HUES64 (cell line): ENCODE results near the gene MRLN.

ENCODE experiments used
- H3K27ac ChIP-seq: 2 replicates; pipeline ENCODE4 v1.7.0; 2013; ENCODE audit warnings: low read depth, low read length, inconsistent platforms
- H3K27me3 ChIP-seq: 2 replicates; pipeline ENCODE4 v1.6.1; 2013; ENCODE audit warnings: mild to moderate bottlenecking, low read length; ENCODE audit not compliant: insufficient read depth
- H3K36me3 ChIP-seq: 2 replicates; pipeline ENCODE4 v1.6.1; 2013; ENCODE audit warnings: mild to moderate bottlenecking, low read length; ENCODE audit not compliant: insufficient read depth
- H3K4me1 ChIP-seq: 2 replicates; pipeline ENCODE4 v1.6.1; 2013; ENCODE audit warnings: mild to moderate bottlenecking, low read length, moderate library complexity; ENCODE audit not compliant: insufficient read depth
- H3K4me3 ChIP-seq: 2 replicates; pipeline ENCODE4 v1.5.1; 2013; ENCODE audit warnings: mild to moderate bottlenecking, low read length, moderate library complexity
- H3K9ac ChIP-seq: 2 replicates; pipeline ENCODE4 v1.6.1; 2013; ENCODE audit warnings: mild to moderate bottlenecking, low read depth, low read length
- H3K9me3 ChIP-seq: 2 replicates; pipeline ENCODE4 v1.6.1; 2013; ENCODE audit warnings: low read depth, low read length; ENCODE audit not compliant: insufficient read depth
- WGBS: fragments of 150-250, 120-280 bp; methylation state at CpG from one replicate; pipeline ENCODE4 v1.1.7; 2013; ENCODE audit warnings: missing lambda C conversion rate; 5-methylcytosine and 5-hydroxymethylcytosine counted together

The MRLN gene

DNA sequence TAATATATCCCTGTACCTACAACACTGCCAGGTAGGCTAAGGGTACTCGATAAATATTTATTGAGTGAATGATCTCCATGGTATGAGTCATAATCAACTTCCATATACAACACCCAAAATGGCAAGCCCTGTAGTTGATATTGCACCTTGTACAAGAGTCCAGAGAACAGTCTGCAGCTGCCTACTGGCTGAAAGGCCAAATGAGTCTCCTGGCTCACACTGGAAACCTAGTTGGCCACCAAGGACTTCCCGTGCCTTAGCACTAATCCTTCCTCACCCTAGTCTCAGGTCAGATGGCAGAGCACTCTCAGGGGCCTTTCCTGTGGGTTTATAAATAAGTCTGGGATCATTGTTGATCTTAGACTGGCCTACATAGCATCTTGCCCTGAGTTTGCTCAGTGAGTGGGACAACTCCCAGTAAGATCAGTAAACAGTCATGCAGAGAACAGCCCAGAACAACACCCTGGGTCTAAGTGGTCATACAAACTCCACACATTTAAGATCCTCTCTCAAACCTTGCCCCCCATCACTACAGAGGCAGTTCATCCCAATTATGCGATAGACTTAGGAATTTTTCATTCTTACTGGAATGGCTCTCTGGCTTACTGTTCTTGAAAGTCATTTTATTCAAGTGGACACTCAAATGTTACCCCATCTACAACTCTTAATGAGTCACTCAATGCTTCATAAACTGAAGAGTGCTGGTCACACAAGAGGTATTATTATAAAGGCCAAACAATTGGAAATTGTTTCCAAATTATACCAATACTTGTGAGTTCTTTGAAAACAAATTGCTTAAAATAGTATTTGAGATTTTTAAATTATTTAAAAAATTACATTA is 28.9 kb downstream of the MRLN start:
- 94% methylated on average over 2 of the region's 3 CpGs for WGBS
- H3K4me1 ChIP-seq: no peaks in the 10 kb centered on the region

GRCh38 chr10:59720377-59720776 is 32.9 kb downstream of the MRLN start:
- H3K4me3 ChIP-seq: no peak overlapping the region
- H3K27me3 ChIP-seq: no peaks in the 10 kb centered on the region
- H3K36me3 ChIP-seq: no peaks in the 10 kb centered on the region
- H3K9me3 ChIP-seq: peaks cover 8% of the 10 kb centered on the region; the same call in 1 of the 2 replicates
- no peak overlapping the region for H3K27ac ChIP-seq
- no peak overlapping the region for H3K9ac ChIP-seq
- H3K4me1 ChIP-seq: no peaks in the 10 kb centered on the region

More for the DNA sequence above, 28.9 kb downstream of the MRLN start:
- no peaks in the 10 kb centered on the region for H3K27me3 ChIP-seq
- no peak overlapping the region for H3K9ac ChIP-seq
- H3K36me3 ChIP-seq: no peaks in the 10 kb centered on the region
- H3K4me3 ChIP-seq: no peak overlapping the region
- peaks cover 8% of the 10 kb centered on the region; the same call in 1 of the 2 replicates for H3K9me3 ChIP-seq
- no peak overlapping the region for H3K27ac ChIP-seq

- Histone ChIP-seq H3K4me3 (no peak overlapping the region), H3K27me3 (no peaks in the 10 kb centered on the region), H3K4me1 (no peaks in the 10 kb centered on the region), H3K9ac (no peak overlapping the region), H3K9me3 (peaks cover 8% of the 10 kb centered on the region; the same call in 1 of the 2 replicates), H3K36me3 (no peaks in the 10 kb centered on the region), H3K27ac (no peak overlapping the region)
- WGBS: 79% methylated on average over 2 of the region's 2 CpGs
Measured at GRCh38 chr10:59719374-59719773, 33.9 kb downstream of the MRLN start.

DNA sequence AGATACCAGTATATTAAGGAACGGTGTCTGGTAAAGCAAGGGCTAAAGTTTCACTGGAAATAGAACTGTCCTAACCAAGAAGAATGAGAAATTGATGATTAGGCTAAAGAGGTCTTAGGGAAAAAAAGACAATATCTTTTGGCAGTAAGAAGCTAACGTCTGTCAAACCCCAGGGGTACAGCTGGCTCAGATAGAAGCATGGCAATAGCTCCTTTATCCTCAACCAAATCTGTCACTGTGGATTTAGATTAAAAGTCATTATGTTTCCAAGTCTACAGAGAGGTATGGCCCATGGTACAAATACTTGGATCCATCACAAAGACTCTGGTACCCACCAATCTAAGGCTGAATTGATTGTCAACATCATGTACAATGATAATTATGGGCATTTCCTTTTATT is 35.0 kb downstream of the MRLN start:
- H3K36me3 ChIP-seq: no peaks in the 10 kb centered on the region
- H3K4me3 ChIP-seq: no peak overlapping the region
- H3K27ac ChIP-seq: no peak overlapping the region
- no peaks in the 10 kb centered on the region for H3K27me3 ChIP-seq
- no peak overlapping the region for H3K9ac ChIP-seq
- WGBS: 98% methylated on average over 2 of the region's 2 CpGs
- no peaks in the 10 kb centered on the region for H3K4me1 ChIP-seq
- peaks cover 8% of the 10 kb centered on the region; the same call in 1 of the 2 replicates for H3K9me3 ChIP-seq

- Histone ChIP-seq H3K27me3 (peaks cover 29% of the 10 kb centered on the region), H3K9ac (no peak overlapping the region), H3K9me3 (no peaks in the 10 kb centered on the region), H3K36me3 (no peaks in the 10 kb centered on the region), H3K27ac (no peak overlapping the region), H3K4me1 (peaks cover 19% of the 10 kb centered on the region), H3K4me3 (no peak overlapping the region)
- WGBS: 96% methylated on average over 7 of the region's 7 CpGs
Measured at GRCh38 chr10:59713196-59713821, 39.9 kb downstream of the MRLN start.

DNA sequence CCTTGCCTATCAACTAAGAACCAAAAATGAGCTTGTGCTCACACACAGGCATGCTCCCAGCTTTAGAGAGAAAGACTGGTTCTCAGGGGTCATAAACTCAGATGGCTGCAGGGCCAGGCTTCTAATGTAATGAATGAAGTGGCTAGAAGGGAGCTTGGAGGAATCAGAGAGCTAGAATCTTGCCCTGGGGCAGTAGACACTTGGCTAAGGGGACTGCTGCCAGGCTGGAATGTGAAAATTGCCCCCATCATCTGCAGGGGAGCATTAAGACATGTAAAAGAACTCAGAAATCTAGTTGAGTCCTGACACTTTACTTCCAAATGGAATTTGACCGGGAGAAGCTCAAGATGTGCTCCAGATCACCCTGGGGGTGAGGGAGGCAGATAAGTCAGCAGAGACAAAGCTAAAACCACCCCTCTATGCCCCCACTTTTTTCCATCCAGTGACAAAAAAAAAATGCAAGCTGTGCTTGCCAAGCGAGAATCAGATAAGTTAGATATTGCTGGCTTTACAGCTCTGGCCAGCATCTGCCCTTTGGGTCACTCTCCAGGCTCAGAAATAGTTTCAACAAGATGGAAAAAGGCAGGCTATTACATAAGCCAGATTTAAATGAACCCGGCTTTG is 41.3 kb downstream of the MRLN start:
- Histone ChIP-seq H3K27me3 (peaks cover 38% of the 10 kb centered on the region), H3K4me3 (no peak overlapping the region), H3K9me3 (no peaks in the 10 kb centered on the region), H3K27ac (no peak overlapping the region), H3K4me1 (peaks cover 25% of the 10 kb centered on the region), H3K36me3 (no peaks in the 10 kb centered on the region), H3K9ac (no peak overlapping the region)
- 78% methylated on average over 3 of the region's 3 CpGs for WGBS

DNA sequence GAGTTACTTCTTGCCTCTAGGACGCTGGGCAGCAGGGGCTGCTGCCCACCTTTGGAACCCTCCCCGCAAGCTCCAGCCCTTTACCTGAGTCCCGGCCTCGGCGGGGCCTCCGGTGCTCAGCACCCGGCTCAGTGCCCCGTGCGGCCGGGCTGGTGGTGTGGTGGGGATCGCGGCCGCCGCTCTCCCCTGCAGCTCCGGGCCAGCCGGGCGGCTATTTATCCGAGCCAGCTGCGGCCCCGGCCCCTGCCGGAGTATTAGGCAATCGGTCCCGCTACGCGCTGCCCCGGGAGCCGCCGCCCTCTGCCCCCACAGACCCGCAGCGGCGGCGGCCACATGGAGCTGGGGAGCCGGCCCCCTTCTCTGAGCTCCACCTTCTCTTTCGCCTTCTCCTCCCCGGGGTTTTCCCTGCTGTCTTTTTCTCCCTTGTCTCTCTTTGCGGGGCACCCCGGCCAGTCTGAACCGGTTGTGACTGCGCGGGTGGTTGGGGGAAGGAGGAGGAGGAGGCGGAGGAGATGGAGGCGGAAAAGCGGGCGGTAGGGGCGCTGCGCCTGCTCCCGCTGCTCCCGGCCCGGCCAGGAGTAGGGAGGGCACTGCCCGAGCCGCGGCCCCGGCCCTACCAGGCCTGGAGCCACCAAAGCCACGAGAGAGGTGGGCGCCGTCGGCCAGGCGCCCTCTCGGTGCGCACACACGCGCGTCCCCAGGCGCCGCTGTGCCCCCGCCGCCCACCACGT is 43.7 kb downstream of the MRLN start, which contains the start of gene SLC16A9:
SLC16A9 (minus strand) TSS at position 456 of the 731 bp plus-strand sequence. CDS start 25,559 bp downstream, outside the sequence.
- H3K27me3 ChIP-seq: peaks cover 38% of the 10 kb centered on the region
- H3K9me3 ChIP-seq: no peaks in the 10 kb centered on the region
- H3K9ac ChIP-seq: peak within 1 kb of the TSS; percentile 93
- whole genome bisulfite sequencing: under 1% methylated on average over 67 of the region's 68 CpGs
- peaks cover 32% of the 10 kb centered on the region for H3K4me1 ChIP-seq
- peak within 1 kb of the TSS; percentile 71; the same call in 1 of the 2 replicates for H3K27ac ChIP-seq
- H3K36me3 ChIP-seq: no peaks in the 10 kb centered on the region
- peak within 1 kb of the TSS; percentile 81 for H3K4me3 ChIP-seq

DNA sequence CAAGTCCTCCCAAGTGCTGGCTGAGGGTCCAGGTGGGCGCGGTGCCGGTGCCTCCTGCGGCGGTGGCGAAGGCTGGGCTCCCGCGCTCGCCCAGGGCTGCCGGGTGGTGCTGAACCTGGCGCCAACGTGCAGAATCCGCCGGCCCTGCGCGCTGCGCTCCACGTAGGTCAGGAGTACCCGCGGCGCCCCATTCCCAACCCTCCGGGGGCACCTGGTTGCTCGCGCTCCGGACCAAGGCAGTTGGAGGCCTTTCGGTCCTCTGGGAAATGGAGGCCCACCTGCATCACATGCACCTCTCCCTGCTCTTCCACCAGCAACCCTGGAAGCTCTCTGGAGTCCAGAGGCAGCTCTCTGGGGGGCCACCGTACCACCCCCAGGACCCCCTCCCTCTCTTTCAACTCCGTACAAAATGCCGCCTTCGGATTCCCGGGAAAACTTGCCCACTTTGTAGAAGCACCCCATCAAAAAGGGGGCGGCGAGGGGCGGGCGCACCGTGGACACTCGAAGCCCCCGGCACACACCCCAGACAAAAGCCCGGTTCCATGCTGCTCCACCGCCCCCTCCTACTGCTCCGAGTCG is 44.4 kb downstream of the MRLN start:
- peaks cover 32% of the 10 kb centered on the region for H3K4me1 ChIP-seq
- no peaks in the 10 kb centered on the region for H3K9me3 ChIP-seq
- H3K4me3 ChIP-seq: peak overlapping the region; percentile 81
- H3K9ac ChIP-seq: peak overlapping the region; percentile 93
- H3K27ac ChIP-seq: peak overlapping the region; percentile 71; the same call in 1 of the 2 replicates
- H3K27me3 ChIP-seq: peaks cover 38% of the 10 kb centered on the region
- no peaks in the 10 kb centered on the region for H3K36me3 ChIP-seq
- under 1% methylated on average over 42 of the region's 42 CpGs for WGBS

DNA sequence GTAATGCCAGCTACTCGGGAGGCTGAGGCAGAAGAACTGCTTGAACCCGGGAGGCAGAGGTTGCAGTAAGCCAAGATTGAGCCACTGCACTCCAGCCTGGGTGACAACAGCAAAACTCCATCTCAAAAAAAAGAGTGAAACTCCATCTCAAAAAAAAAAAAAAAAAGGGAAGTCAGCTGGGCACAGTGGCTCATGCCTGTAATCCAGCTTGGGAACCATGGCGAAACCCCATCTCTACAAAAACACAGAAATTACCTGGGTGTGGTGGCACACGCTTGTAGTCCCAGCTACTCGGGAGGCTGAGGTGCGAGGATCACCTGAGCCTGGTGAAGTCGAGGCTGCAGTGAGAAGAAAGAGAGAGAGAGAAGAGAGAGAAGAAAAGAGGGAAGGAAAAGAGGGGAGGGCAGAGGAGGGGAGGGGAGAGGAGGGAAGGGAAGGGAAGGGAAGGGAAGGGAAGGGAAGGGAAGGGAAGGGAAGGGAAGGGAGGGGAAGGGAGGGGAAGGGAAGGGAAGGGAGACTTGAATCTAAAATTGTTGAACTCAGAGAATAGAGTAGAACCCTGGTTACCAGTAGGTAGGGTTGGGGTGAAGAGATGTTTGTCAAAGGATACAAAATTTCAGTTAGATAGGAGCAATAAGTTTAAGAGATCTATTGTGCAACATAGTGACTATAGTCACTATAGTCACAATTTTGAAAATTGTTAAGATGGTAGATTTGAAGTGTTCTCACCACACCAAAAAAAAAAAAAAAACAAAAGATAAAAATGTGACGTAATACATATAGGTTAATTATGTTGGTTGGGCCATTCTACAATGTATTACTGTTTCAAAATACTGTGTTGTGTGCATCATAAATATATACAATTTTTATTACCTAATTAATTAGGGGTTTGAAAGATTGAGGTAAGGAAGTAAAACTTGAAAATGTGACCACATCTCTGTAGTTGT is 46.1 kb downstream of the MRLN start:
- Histone ChIP-seq H3K9ac (no peak overlapping the region), H3K27ac (no peak overlapping the region), H3K4me1 (peaks cover 27% of the 10 kb centered on the region), H3K9me3 (no peaks in the 10 kb centered on the region), H3K36me3 (no peaks in the 10 kb centered on the region), H3K27me3 (peaks cover 38% of the 10 kb centered on the region), H3K4me3 (no peak overlapping the region)
- 95% methylated on average over 7 of the region's 8 CpGs for WGBS

DNA sequence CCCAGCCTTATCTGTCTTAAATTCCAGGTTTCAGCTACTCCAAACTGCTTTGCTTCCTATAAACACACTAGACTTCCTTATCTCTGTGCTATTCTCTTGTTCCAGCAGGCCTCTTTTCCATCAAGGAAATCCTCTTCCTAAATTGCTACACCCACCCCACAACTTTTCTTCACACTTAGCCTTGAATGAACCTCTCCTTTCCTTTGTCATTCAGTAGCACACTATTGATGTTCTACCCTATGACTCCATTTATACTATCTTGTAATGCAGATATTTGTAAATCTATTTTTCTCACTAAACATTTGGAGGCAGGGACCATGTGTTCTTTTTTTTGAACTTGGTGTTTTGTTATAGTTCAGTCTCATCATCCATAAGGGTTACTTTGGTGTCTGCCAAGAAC is 47.3 kb downstream of the MRLN start:
- Histone ChIP-seq H3K9me3 (no peaks in the 10 kb centered on the region), H3K4me1 (peaks cover 21% of the 10 kb centered on the region), H3K9ac (no peak overlapping the region), H3K36me3 (no peaks in the 10 kb centered on the region), H3K27ac (no peak overlapping the region), H3K4me3 (no peak overlapping the region), H3K27me3 (peaks cover 27% of the 10 kb centered on the region)
